Measurements from ENCODE around the gene RAB44. TPM values are rescaled to one million over a fixed set of nuclear protein-coding genes. Genes with fewer than 3 reads are reported as not detected.

RAB44 gene
- total and polyA plus RNA-seq, 2 of the 4 experiments (the other 2 are of a cell fraction), result 0.03 TPM; not detected in 1

DNA sequence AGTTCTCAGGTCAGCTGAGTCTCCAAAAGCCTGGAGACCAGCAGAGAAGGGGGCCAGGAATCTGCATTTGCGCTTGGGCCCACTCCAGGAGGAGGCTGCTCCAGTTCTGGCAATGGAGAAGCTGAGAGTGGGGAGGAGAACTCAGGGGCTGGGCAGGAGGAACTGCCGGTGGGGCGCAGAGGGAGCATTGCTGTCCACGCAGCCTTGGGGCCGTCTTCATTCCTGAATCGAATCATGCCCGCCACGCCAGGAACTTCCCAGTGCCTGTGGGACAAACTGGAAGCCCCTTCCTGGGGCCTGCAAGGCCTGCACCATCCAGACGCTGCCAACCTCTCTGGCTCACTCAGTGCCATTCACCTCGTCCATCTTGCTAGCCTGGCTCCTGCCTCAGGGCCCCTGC is 16.9 kb downstream of the RAB44 start:
- Histone ChIP-seq H4K20me1 (ENCODE audit: insufficient read depth, low read length) (no peaks in the 10 kb centered on the region), H3K23ac (ENCODE audit: low read depth, low read length) (no peak overlapping the region), H2BK120ac (ENCODE audit: low read depth, low read length) (no peak overlapping the region), H2BK20ac (ENCODE audit: low read depth, low read length) (no peak overlapping the region), H4K8ac (ENCODE audit: low read depth in 2 of 2, low read length in 2 of 2) (no peak overlapping the region), H2BK15ac (ENCODE audit: low read depth, low read length) (no peak overlapping the region), H3K9me1 (ENCODE audit: insufficient read depth, low read length) (no peaks in the 10 kb centered on the region), H3K18ac (ENCODE audit: low read depth, low read length) (no peak overlapping the region), H3K9ac (ENCODE audit: low read depth, low read length) (no peak overlapping the region), H3K27ac (ENCODE audit: insufficient read depth, low read length) (no peak overlapping the region), H3K4me3 (ENCODE audit: insufficient read depth, low read depth, low read length) (no peak overlapping the region), H3K56ac (ENCODE audit: extremely low read depth, insufficient read depth, low read length) (no peak overlapping the region), H4K5ac (ENCODE audit: low read depth, low read length) (no peak overlapping the region), H2BK5ac (ENCODE audit: low read depth, low read length, poor library complexity, severe bottlenecking) (no peak overlapping the region), H3K79me1 (ENCODE audit: low read depth in 1 of 2, low read length in 2 of 2) (no peaks in the 10 kb centered on the region), H3K14ac (replicated peaks; ENCODE audit: low read depth, low read length) (no peak overlapping the region), H3K9me3 (ENCODE audit: control insufficient read depth, insufficient read depth, low read length) (no peaks in the 10 kb centered on the region), H3K27me3 (ENCODE audit: control insufficient read depth, insufficient read depth, low read length) (peaks cover 43% of the 10 kb centered on the region), H2AK9ac (replicated peaks; ENCODE audit: low read depth, low read length, poor library complexity) (no peak overlapping the region), H2AFZ (replicated peaks; ENCODE audit: low read length, poor library complexity) (no peak overlapping the region), H3K4me2 (ENCODE audit: low read depth, low read length) (no peak overlapping the region), H2AK5ac (ENCODE audit: low read depth, low read length) (no peak overlapping the region), H3K4me1 (ENCODE audit: control insufficient read depth, insufficient read depth, low read length) (no peaks in the 10 kb centered on the region), H3K4ac (ENCODE audit: low read depth, low read length) (no peak overlapping the region), H4K91ac (ENCODE audit: insufficient read depth, low read depth, low read length) (no peak overlapping the region), H3K36me3 (ENCODE audit: control insufficient read depth, insufficient read depth, low read length) (no peaks in the 10 kb centered on the region)
- ATAC-seq (ENCODE audit: low read depth) (no peak), DNase-seq (no peak)
- TF ChIP-seq BHLHE40 (IDR thresholded peaks at IDR 0.05; ENCODE audit: low read depth, low read length) (no peak), MXI1 (IDR thresholded peaks at IDR 0.05; ENCODE audit: borderline replicate concordance, low read depth, low read length) (no peak)
- CTCF ChIA-PET, result no interaction called here
- dilution Hi-C loops (cut with HindIII; ENCODE audit: low sequenced_read_pairs, unreplicated experiment) (no loop called here), in situ Hi-C loops (cut with MboI; ENCODE audit: low sequenced_read_pairs) (no loop called here), intact Hi-C loops (cut with micrococcal nuclease) (no loop called here)
- BruUV-seq (replicated peaks), result no TSS peak
- 75% methylated on average over 10 of the region's 10 CpGs; no CpG with 5 or more reads in 1 of the 2 experiments for WGBS, 2 experiments (ENCODE audit: extremely low coverage in 2 of 2, insufficient read length in 1 of 2)
- POLR2A ChIA-PET (ENCODE audit: unreplicated experiment), result no interaction called here

Measured in IMR-90 (cell line).